GM04503 (cell line): ENCODE measurements around the gene DUS2.

ENCODE experiments used
- DNase-seq: peaks from one replicate; pipeline ENCODE4 v3.0.0-alpha.2; 2012; ENCODE audit warnings: low read depth

Gene DUS2

DNA sequence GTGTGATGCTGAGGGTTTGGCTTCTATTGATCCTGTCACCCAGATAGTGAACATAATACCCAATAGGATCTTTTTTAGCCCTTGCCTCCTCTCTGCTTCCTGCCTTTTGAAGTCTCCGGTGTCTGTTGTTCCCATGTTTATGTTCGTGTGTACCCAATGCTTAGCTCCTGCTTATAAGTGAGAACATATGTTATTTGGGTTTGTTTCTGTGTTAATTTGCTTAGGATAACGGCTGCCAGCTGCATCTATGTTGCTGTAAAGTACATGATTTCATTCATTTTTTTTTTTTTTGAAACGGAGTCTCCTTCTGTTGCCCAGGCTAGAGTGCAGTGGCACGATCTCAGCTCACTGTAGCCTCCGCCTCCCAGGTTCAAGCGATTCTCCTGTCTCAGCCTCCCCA, 23.0 kb downstream of the DUS2 start:
- no peak for DNase-seq

DNA sequence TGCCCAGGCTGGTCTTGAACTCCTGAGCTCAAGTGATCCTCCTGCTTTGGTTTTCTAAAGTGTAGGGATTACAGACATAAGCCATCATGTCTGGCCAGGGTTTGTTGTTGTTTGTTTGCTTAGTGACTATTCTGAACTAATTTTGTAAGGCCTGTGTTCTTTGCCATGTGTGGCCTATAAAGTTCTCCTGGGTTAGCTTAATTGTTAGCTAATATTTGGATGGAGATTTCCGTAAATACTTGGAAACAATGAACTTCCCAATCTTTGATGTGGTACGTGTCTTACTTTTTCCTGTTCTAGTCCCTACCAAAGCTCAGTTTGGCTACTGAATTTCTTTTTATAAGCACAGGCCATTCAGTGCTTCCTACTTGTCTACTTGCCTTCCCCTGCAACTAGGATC, 24.9 kb downstream of the DUS2 start:
- no peak for DNase-seq

DNA sequence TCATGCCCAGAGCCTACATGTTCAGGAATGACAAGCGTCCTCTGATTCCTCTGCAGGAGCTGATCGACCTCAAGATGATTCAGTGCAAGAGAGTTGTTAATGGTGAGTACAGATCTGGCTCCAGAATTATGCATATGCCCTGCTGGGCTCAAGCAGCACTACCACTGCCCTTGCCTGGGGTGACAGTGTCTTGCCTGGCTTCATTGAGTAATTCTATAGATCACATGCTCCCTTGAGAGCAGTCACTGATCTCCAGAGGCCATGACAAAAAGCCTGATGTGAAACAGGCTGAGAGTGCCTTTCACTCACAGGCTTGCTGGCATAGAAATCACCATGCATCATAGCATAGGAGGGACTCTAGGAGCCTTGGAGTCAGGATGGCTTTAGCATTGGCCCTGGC, 26.4 kb downstream of the DUS2 start:
- DNase-seq: no peak

DNA sequence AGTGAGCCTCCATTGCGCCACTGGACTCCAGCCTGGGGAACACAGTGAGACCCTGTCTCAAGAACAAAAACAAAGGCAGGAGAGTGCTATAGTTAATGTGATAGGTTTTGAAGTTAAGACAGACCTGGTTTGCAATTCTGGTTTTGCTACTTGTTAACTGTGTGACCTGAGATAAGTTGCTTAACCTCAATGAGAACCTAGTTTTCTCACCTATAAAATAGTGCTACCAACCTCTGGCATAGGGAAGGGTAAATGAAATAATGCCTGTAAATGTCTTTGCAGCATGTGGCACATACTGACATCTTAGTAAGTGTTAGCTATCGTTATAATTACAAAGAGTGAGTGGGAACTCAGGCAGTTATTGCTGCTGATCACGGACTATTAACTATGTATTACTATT, 32.3 kb downstream of the DUS2 start:
- no peak for DNase-seq

DNA sequence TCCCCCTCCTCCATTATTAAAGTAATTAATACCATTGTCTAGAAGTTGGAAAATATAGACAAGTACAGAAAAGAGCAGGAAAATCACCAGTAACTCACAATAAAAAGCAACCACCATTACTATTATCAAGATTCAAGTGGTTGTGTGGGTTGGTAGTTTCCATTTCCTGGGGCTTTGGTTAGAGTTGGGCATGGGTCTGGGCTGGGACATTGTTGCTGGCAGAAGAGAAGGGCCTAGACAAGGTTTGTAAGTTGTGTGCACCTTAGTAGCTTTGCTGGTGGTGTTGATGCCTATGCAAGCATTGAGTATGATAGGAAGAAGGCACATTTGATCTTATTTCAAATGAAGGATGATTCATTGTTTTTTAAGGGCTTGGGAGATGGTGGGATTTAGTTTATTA, 36.7 kb downstream of the DUS2 start:
- DNase-seq: no peak

DNA sequence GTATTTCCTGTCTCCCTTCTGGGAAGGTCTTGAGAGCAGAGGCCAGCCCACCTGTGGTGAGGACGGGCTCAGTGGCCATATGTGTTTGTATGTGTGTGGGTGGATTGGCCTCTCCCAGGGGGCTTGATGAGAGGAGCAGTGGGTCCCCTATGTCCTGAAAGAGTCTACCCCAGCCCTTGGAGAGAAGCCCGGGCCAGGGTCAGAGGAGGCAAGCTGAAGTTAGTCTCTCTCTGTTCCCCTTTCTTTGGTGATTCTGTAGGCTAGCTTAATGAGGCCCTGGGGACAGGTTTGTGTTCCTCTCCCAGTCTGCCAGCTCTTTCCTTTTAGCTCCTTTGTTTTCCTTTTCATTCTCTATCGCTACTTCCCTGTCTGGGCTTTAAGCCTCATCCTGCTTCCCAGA, 38.3 kb downstream of the DUS2 start:
- DNase-seq: no peak

DNA sequence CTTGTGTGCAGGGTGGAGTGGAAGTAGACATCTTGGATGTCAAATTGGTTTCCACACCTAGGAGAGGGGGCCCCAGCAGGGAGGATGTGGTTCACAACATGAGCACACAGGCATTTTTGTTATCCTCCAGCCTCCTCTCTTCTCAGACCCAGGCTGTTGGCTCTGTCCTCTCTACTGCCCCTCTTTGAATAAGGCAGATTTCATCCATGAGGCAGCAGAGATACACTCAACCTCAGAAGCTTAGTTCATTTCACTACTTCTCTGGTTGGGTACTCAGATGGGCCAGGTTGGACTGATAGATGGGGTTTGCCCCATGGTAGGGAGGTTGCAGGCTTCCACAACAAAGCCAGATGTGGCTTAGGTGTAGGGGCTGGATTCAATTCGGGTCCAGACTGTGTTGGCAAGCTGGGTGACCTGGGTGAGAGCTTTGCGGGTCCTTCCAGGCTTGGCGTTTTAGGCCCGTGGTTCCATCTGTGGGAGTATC, 39.9 kb downstream of the DUS2 start:
- no peak for DNase-seq

DNA sequence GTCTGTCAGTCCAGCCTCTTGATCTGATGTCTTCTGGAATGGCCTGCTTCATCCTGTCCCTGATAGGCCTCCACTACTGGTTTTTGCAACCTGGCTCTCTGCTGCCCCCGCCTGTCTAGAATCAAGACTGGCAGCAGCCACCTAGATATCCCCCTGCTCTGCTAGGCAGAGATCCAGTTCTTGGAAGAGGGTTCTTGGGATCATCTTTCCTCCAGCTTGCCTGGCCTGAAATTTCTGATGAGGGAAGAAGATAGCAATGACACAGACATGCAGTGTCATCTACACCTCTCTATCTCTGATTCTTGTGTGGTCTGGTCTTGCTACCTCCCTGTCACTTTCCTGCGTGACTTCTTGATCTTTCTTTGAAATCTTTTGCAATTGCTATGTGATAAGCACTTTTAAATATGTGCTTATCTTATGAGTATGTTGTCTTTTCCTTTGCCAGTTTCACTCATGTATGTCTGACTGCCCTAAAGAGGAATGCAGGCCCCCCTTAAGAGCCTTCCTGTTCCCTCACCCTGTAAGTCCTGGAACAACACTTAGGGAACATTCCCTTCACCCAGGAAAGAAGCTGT, 41.8 kb downstream of the DUS2 start:
- no peak for DNase-seq

DNA sequence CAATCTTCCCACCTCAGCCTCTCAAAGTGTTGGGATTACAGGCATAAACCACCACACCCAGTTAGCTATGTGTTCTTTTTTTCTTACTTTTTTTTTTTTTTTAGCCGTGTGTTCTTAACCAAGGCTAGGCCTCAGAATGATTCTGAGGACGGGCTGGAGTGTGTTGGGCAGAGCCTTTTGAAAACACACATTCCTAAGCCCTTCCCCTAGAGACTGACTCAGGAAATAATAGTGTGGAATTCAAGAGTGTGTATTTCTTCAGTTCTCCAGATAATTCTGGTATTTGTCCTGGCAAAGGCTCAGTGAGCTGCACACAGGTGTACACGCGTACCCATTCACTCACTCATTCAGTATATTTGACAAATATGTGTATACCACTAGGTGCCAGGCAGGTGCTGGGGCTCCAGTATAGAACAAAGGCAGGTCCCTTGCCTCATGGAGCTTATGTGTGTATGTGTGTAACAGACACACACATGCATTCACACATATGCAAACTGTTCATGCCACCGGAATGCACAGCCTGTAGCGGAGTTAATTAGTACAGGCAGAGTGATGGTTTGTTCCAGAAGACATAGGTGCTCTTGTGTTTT, 42.7 kb downstream of the DUS2 start:
- DNase-seq: no peak

DNA sequence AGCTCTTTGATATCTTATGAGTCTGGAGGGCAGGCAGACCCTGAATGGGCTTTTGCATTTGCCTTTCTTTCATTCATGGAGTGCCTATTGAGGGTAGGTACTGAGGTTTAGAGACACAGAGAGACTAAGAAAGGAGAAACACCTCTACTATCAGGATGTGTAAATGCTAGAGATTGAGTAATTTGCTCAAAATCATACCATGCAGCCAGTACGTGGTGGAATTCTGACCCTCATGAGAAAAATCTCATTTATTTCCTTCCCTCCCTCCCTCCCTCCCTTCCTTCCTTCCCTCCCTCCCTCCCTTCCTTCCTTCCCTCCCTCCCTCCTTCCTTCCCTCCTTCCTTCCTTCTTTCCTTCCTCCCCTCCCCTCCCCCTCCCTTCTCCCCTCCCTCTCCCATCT, 43.7 kb downstream of the DUS2 start:
- no peak for DNase-seq

DNA sequence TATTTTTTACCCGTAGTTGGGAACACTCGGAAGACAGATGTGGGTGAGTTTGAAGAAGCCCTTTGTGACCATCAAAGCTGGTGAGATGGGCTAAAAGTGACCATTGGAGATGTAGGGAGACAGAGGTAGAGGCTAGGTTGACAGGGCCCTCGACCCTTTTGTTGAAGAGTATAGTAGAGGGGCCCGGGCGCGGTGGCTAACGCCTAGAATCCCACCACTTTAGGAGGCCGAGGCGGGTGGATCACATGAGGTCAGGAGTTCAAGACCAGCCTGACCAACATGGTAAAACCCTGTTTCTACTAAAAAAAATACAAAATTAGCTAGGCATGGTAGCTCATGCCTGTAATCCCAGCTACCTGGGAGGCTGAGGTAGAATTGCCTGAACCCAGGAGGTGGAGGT, 45.8 kb downstream of the DUS2 start:
- DNase-seq: no peak

DNA sequence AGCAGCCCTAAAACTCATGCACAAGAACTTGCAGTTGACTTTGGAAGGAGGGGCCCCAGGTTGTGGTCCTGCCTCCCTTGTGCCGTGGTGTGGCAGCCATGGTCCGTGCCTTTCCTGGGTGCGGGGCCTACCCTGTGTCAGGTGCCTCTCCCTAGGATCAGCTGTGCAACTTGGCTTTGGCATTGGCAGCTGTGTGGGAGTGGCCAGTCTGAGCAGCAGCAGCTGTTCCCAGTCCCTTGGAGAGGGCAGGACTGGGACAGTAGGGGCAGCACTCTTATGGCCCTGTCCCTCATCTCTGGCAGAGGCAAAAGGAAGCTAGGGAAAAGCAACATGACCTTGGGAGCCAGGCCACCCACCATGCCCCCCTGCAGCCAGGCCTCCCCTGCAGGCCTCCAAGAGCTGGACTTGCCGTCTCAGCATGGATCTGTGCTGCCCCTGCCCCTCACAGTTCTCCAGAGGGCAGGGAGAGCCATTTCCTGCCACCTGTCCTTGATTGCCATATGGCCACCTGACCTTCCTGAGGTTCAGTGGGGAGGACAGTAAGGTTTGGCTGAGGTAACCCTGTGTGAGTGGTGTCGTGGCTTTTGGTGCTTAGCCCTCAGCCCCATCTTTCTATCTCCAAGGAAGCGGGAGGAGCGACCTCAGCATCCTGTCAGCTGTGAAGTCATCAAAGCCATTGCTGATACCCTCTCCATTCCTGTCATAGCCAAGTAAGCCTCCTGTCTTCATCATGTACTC, 46.6 kb downstream of the DUS2 start:
- DNase-seq: no peak

DNA sequence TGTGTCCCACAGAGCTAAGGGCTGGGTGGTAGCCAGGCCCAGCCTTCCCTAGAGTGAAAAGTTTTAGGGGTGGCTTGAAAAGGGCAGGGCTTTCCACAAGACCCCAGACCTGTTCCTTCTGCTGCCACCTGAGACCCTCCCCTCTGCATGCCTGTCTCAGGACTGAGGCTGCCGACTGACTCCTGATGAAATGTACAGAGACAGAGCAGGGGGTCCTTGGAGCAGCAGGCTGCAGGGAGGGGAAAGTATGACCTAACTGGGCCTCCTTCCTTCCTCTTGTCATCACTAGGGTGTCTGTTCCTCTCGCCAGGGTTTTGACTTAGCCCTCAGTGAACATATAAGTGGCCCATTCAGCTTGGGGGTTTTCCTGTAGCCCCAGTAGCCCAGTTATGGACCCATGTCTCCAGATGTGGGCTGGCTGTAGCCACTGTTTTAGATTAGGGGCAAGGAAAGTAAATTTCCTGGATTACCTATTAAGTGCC, 47.2 kb downstream of the DUS2 start:
- DNase-seq: no peak

DNA sequence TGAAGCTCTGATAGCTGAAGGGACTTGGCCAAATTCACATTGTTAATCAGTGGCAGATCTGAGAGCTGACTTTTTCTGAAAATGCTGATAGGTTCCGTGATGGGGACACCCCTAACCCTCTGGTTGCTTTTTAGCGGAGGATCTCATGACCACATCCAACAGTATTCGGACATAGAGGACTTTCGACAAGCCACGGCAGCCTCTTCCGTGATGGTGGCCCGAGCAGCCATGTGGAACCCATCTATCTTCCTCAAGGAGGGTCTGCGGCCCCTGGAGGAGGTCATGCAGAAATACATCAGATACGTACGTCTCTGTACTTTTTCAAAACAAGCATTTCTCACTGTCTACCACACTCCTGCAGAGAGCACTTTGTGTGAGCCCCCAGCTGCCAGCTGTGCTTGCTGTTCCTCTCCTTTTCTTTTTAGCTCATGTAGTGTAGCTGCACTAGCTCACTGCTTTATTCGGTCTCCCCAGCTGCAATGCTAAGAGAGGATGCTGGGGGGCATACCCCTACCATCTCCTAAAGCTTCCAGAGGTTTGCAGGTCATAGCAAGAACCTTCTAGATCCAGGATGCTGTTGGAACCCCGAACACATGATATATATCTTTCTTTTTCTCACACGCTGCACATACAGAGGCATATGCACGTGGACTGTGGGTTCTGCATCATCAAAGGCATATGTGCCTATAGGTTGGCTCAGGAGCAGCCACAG, 47.9 kb downstream of the DUS2 start:
- no peak for DNase-seq

DNA sequence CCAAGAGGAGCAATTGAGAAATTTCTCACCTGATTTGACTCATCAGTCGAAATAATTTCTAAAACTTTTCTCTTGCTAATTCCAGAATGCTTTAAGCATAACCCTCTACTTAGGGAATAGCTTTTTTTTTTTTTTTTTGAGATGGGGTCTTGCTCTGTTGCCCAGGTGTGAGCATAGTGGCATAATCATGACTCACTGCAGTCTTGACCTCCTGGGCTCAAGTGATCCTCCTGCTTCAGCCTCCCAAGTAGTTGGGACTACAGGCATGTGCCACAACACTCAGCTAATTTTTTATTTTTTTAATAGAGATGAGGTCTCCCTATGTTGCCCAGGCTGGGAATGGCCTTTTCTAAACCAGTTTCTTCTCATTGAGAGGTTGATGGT, 48.4 kb downstream of the DUS2 start:
- DNase-seq: no peak

DNA sequence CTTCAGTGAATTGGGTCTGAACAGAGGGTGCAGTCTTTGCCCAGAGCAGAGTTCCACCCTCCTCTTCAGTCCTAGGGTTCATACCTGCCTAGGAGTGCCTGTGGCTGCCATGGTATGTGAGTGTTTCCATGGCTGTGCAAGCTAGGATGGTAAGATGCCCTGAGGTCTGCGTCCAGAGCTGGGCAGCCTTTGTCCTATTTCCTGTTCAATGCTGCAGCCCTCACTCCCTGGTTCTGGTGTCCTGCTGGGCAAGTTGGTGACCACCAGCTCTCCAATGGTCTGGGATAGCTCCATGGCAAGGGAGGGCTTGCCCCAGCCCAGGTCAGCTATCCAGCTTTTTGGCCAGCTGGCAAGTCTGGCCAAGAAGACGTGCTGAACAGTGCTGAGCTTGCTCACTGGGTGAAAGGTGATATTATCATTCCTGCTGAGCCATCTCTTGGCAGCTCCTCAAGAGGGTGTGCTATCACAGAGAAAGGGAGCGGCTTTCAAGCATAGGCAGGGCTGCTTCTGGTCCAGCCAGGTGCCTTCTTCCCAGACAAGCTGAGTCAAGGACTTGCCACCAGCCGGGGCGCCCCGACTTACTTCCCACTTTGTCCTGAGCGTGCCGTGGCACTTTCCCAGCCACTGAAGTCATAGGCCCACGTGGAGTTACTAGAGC, 49.1 kb downstream of the DUS2 start:
- DNase-seq: peak; percentile 61

DNA sequence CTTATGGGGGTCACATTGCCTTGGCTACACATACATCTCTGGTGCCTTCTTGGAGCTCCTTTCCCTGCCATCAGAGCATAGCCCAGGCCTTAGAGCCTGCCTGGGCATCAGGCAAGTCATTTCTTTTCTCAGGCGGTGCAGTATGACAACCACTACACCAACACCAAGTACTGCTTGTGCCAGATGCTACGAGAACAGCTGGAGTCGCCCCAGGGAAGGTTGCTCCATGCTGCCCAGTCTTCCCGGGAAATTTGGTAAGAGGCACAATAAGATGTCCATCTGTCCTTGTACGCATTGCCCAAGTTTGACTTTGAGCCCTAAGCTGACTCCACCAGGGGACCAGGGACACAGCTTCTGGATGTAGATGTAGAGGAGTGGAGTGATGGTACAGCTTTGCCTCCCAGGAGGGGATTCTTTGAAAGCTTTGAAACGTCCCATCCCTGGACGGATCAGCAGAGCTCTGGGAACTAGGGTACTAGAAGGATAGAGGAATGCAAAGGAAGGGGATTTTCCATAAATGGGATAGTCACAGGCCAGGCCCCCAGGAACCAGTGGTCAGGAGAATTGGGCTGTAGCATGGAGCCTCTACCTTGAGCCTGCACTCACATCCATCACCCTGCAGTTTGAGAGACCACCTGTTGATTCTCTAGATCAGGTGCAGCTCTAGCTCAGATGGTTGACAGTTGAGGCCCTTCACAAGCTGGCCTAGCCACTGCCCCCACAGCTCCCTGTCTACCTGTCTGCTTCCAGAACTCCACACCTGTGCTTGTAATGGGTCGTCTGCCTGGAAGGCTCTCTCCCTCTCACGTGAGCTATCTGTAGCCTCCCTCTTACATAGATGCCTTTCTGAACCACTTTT, 51.0 kb downstream of the DUS2 start:
- DNase-seq: no peak

DNA sequence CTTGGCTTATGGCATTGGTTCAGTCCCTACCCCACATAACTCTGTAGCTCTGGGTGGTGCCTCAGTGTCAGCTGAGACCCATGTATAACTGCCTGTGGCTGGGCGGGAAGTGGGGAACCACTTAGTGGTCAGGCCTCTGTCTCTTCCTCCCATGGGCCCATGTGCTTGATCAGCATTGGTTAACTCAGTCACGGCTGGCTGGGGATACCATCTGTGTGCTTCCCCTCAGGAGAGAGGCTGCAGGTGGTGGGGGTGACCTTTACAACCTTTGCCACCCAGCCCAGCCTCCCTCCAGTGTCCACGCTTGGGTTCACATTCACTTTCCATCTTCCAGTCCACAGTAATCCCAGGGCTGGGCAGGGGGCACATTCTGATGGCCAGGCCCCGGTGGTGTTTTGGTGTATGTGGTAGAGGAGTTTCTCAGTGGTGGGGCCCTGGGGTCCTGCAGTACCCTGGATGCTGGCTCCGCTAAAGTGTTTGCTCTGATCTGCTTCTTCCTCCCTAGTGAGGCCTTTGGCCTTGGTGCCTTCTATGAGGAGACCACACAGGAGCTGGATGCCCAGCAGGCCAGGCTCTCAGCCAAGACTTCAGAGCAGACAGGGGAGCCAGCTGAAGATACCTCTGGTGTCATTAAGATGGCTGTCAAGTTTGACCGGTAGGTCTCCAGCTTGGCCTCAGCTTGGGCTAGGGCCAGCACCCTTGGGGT, 51.9 kb downstream of the DUS2 start:
- no peak for DNase-seq

DNA sequence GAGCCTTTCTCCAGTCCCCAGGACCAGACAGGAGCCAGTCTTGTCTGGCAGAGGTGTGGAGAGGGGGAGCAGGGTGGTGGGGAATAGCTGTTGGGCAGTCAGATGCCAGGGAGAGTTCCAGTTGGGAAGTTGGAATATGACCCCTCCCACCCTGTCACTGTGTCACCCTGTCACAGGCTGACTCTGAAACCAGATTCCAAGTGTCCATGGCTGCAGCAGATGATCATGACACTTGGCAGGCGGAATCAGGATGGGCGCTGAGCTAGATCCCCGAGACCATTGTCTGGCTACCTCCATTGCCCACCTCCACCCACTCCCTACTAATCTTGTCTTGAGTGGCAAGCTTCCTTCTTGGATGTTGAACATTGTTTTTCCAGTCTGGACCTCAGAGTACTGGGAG, 52.9 kb downstream of the DUS2 start:
- no peak for DNase-seq

DNA sequence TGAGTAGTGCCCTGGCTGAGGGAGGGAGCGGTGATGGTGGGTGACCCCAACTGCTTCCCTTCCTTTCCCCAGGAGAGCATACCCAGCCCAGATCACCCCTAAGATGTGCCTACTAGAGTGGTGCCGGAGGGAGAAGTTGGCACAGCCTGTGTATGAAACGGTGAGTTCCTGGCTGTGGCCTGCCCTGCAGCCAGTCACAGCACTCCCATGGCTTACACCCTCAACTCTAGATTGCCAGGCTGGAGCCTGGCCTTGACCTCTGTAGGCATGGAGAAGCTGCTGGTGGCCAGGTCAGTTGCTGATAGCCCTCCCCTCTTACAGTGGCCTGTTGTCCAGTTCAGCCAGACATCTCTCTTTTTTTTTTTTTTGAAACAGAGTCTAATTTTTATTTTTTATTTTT, 53.5 kb downstream of the DUS2 start:
- no peak for DNase-seq
